ENCODE measurements around the gene EMSY. TPM values are rescaled to one million over a fixed set of nuclear protein-coding genes. Genes with fewer than 3 reads are reported as not detected.

The EMSY gene
- total and polyA plus RNA-seq, 2 of the 13 experiments (the other 11 are each of a cell fraction or from before 2014, with no cell fraction given) = 11.6 to 18.5 TPM

GRCh38 chr11:76397383-76397782, 47.4 kb upstream of the EMSY start (continued):
- no peak for TF ChIP-seq AHDC1 (CRISPR knock-in tag; IDR thresholded peaks at IDR 0.05; ENCODE audit: borderline replicate concordance)
- TF ChIP-seq SP4 (CRISPR knock-in tag; IDR thresholded peaks at IDR 0.05) = no peak
- TF ChIP-seq CBX1 (IDR thresholded peaks at IDR 0.05; ENCODE audit: low read depth) = no peak
- TF ChIP-seq SMAD9 (CRISPR knock-in tag; IDR thresholded peaks at IDR 0.05) = no peak
- no peak for TF ChIP-seq TSC22D2 (CRISPR knock-in tag; IDR thresholded peaks at IDR 0.05; ENCODE audit: borderline replicate concordance)
- TF ChIP-seq ZNF761 (CRISPR knock-in tag; conservative IDR thresholded peaks at IDR 0.05) = no peak
- TF ChIP-seq GFI1 (CRISPR knock-in tag; IDR thresholded peaks at IDR 0.05; ENCODE audit: borderline replicate concordance) = no peak
- TF ChIP-seq ZNF75D (CRISPR knock-in tag; IDR thresholded peaks at IDR 0.05; ENCODE audit: borderline replicate concordance) = no peak
- no peak for TF ChIP-seq MED13 (CRISPR knock-in tag; IDR thresholded peaks at IDR 0.05)

- Histone ChIP-seq H3K4me2 (ENCODE audit: low read depth, low read length) (no peak overlapping the region), H3K27ac (ENCODE audit: extremely low read length, insufficient read depth, low read length) (no peak overlapping the region), H2AFZ (ENCODE audit: low read length) (no peak overlapping the region), H3K4me1 (ENCODE audit: insufficient read depth, low read length) (no peaks in the 10 kb centered on the region), H3K27me3 (ENCODE audit: control insufficient read depth in 1 of 2, insufficient read depth in 2 of 2, low read length in 2 of 2) (no peaks in the 10 kb centered on the region), H3K36me3 (replicated peaks in 1 of 2; ENCODE audit: control insufficient read depth in 1 of 2, insufficient read depth in 2 of 2, low read length in 2 of 2) (no peaks in the 10 kb centered on the region), H3K9me3 (ENCODE audit: low read length) (no peaks in the 10 kb centered on the region), H3K79me2 (ENCODE audit: insufficient read depth, low read length) (no peaks in the 10 kb centered on the region), H3K4me3 (replicated peaks in 1 of 3; ENCODE audit: insufficient read depth in 1 of 3, low read depth in 2 of 3, low read length in 3 of 3) (no peak overlapping the region), H4K20me1 (ENCODE audit: insufficient read depth, low read length) (no peaks in the 10 kb centered on the region), H3K9ac (ENCODE audit: insufficient read depth, low read depth, low read length) (no peak overlapping the region)
- ATAC-seq (no peak), DNase-seq (ENCODE audit: low spot score) (no peak), FAIRE-seq (no peak)
- intact Hi-C loops (cut with micrococcal nuclease; ENCODE audit: unreplicated experiment) = no loop called here
- CTCF ChIA-PET (ENCODE audit: low intra/inter-chr PET ratio, low total read pairs) = no interaction called here
- in situ Hi-C loops (cut with HindIII; ENCODE audit: extremely low pct_ligation_motif_present, low pct_unique_long_range_greater_than_20kb) = no loop called here
- BruUV-seq (replicated peaks) = no TSS peak
- WGBS (ENCODE audit: low lambda C conversion rate) = 96% methylated on average over 1 of the region's 1 CpG
- POLR2A ChIA-PET = no interaction called here
- no peak for TF ChIP-seq ZNF317 (CRISPR knock-in tag; IDR thresholded peaks at IDR 0.05)
- no peak for TF ChIP-seq RELA (CRISPR knock-in tag; IDR thresholded peaks at IDR 0.05)
- no peak for TF ChIP-seq ZNF615 (CRISPR knock-in tag; IDR thresholded peaks at IDR 0.05; ENCODE audit: borderline replicate concordance)
- no peak for TF ChIP-seq ZBTB20 (CRISPR knock-in tag; IDR thresholded peaks at IDR 0.05; ENCODE audit: borderline replicate concordance, low read depth)
- TF ChIP-seq MIER3 (CRISPR knock-in tag; IDR thresholded peaks at IDR 0.05; ENCODE audit: borderline replicate concordance) = no peak
- TF ChIP-seq PAXIP1 (CRISPR knock-in tag; conservative IDR thresholded peaks at IDR 0.05) = no peak
- TF ChIP-seq NFATC3 (CRISPR knock-in tag; IDR thresholded peaks at IDR 0.05) = no peak
- TF ChIP-seq PCBP2 (optimal IDR thresholded peaks at IDR 0.05; ENCODE audit: low read depth, low read length, poor library complexity, severe bottlenecking) = no peak
Measured at GRCh38 chr11:76400967-76401366, 43.9 kb upstream of the EMSY start.
